GM21515 (cell line): ENCODE data around the gene JAGN1.
A peak's percentile ranks its signal among the peaks of the same experiment; 100 is the strongest.
"Not testable (repeated sequence)": the region's sequence is repeated elsewhere in the genome, so short reads cannot be mapped to it uniquely, and the experiment has no call there.

Experiments used
- ATAC-seq: cut with Tn5 transposase; IDR thresholded peaks from one replicate; pipeline ENCODE4 v1.9.1; 2021; ENCODE audit not compliant: unreplicated experiment

Gene JAGN1

DNA sequence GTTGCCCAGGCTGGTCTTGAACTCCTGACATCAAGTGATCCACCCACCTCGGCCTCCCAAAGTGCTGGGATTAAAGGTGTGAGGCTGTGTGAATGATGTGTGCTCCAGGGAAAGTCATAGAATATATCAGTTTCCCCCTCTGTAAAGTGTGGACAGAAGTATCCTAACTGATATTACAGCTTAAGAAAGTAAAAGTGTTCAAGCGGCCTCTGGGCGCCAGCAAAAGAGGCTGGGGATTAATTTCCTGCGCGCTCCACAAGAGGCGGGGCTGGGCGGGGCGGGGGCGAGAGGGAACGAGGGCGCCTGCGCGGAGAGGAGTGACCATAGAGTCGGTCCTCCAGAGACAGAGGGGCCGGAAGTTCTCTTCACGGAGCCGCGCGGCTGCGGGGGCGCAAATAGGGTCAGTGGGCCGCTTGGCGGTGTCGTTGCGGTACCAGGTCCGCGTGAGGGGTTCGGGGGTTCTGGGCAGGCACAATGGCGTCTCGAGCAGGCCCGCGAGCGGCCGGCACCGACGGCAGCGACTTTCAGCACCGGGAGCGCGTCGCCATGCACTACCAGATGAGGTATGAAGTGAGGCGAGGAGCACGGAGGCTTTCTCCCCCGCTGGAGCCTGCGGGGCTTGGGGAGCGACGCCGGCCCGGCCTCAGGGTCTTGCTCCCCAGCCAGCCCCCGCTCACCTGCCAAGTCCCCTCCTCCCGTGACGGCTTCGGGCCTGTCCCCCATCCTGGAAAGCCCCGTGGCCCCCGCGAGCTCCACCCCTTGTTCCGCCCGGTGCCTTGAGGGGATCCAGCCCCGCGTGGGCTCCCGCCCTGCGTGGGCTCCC lies at the start of gene JAGN1:
Gene JAGN1, plus strand, starts transcription at position 362 of the 823 bp plus-strand sequence. Its CDS starts 113 bp downstream, at position 475.
- ATAC-seq: peak; percentile 81

DNA sequence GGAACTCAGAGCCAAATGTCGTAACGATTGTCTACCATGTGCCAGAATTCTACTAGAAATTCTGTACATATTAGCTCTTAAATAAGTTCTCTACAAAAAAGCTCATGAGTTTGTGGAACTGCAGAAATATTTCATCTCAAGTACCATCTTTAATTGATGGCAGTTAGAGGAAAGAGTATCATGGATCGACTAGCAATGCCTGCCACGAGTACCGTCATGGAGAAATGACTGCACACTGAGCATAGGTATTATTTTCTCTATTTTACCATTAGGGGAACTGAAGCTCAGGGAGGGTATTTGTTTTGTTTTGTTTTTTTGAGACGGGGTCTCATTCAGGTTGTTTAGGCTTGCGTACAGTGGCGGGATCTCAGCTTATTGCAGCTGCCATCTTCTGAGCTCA lies 49.4 kb upstream of the JAGN1 start:
- ATAC-seq: no peak

DNA sequence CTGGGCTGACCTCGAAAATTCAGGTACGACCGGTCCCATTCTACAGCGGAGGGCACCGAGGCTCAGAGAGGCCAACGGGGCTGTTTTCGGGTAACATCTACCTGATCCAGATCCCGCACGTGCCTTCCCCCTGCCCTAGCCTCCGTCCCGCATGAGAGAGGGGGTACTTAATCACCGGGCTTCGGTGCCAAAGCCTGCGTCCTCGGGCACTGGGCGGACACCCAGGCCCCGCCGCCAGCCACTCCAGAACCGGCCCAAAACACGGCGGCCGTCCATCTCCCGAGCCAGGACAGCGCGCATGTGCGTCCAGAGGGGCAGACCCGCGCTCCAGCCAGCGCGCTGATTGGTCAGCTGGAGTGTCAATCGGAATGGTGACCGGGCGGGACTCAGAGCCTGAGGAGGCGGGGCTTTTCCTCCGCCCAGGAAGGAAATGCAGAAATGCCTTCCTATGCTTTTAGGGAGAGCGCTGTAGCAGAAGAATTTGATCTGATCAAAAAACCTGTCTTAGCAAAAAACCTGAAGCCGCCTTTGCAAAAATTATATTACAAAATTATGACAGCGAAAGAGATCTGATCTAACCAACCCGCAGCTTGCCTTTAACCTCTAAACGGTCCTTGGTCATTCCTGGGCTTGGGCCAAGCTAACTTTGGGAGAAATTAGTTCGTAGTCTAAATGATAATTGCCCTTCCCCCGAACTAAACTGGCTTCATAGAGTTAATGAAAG lies 46.5 kb upstream of the JAGN1 start, which contains the start of gene RPUSD3:
Gene RPUSD3, minus strand, starts transcription at position 294 of the 724 bp plus-strand sequence. Its CDS starts 18 bp downstream, at position 276.
- ATAC-seq: peak; percentile 97

DNA sequence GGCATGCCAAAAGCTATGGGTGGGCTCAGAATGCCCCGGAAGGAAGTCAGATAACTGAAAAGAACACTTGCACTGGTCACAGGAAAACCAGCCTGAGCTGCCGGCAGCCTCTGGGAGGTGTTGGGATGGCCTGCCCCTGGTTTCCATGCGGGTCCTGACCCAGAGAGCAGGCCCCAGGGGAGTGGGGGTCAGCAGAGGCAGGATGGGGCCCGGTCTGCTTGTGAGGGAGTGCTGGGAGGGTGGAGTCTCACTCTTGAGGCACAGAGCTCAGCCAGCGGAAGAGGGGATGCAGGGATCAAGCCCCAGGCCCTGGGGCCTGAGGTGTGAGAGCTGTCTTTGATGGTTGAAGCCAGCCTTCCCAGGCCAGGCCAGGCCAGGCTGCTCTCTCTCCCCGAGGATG lies 44.2 kb upstream of the JAGN1 start:
- no peak for ATAC-seq

DNA sequence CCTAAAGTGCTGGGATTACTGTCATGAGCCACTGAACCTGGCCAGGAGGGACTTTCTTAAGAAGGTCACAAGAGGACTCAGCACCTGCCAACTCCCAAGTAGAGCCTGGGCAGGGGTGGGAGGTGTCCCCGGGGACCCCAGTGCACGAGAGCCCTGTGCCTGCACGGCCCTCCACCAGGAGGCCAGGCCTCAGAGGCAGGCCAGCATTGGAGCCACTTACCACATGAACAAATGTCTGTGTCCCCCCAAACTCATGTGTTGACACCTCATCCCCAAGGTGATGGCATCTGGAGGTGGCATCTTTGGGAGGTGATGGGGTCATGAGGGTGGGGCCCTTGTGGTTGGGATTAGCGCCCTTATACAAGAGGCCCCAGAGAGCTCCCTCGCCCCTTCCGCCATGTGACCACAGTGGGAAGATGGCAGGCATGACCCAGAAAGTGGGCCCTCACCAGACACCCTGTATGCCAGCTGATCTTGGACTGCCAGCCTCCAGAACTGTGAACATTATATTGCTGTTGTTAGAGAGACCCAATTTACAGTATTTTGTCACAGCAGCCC lies 43.4 kb upstream of the JAGN1 start:
- ATAC-seq: no peak

DNA sequence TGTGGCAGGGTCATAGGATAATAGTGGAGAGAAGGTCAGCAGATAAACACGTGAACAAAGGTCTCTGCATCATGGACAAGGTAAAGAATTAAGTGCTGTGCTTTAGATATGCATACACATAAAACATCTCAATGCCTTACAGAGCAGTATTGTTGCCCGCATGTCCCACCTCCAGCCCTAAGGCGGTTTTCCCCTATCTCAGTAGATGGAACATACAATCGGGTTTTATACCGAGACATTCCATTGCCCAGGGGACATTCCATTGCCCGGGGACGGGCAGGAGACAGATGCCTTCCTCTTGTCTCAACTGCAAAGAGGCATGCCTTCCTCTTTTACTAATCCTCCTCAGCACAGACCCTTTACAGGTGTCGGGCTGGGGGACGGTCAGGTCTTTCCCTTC lies 42.5 kb upstream of the JAGN1 start:
- ATAC-seq: not testable (repeated sequence)

DNA sequence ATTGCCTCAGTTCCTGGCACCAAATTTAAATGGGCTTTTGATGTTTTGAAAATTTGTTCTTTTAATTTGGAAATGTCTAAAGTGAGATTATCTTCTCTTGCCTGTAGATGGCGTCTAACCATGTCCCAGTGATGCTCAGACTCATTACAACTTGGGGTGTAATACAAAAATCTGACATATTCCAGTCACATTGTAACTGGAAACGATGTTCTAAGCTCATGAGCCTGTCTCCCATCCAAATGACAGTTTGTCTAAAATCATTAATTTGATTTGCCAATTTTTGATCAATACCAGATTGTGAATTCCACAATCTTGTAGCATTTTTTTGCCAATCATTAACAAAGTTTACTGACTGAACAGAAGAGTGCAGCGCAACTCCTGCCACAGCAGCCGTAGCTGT lies 41.5 kb upstream of the JAGN1 start:
- not testable (repeated sequence) for ATAC-seq

DNA sequence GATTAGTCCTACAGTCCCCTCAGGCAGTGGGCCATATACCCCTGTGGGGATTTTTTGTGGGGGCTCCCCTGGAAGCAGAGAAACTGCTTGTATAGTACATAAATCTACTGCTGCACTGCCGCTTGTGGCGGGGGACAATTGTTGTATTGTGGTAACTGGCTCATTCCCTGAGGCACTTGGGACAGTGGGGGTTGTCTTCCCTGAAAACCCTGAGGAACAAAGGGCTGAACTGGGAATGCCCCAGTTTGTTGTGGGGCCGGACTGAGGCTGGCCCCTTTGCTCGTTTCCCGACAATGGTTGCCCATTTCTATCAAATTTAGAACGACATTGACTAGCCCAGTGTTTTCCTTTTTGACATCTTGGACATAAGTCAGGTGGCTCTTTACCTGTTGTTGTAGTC lies 39.0 kb upstream of the JAGN1 start:
- not testable (repeated sequence) for ATAC-seq

DNA sequence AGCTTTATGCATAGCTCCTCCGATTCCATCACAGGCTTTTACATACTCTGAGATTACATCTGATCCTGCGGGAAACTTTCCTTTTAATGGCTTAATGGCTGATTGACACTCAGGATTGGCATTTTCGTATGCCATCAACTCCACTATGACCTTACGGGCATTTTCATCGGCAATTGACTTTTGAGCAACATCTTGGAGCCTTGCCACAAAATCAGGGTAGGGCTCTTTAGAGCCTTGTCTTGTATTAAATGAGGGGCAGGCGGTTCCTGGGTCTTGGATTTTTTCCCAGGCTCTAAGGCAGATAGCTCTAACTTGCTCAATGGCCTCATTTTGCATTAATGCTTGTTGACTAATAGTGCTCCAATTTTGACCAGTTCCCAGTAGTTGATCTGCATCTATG lies 38.5 kb upstream of the JAGN1 start:
- not testable (repeated sequence) for ATAC-seq

DNA sequence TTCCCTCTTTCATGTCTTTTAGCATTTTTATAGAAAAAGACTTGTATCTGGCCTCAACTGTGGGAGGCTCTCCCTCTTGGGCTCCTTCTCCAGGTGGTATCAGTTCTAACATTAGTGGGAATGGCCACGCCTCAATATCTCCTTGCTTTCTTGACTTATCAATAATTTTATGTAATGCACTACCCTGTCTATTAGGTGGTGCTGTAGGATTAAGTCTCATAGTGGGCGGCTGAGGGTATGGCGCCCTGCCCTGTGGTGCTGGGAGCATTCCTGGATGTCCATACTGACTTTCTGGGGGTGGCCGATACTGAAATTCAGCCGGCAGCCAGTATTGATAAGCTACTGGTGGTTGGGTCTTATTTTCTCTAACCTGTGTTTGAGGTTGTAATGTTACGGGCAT lies 37.9 kb upstream of the JAGN1 start:
- no peak for ATAC-seq

DNA sequence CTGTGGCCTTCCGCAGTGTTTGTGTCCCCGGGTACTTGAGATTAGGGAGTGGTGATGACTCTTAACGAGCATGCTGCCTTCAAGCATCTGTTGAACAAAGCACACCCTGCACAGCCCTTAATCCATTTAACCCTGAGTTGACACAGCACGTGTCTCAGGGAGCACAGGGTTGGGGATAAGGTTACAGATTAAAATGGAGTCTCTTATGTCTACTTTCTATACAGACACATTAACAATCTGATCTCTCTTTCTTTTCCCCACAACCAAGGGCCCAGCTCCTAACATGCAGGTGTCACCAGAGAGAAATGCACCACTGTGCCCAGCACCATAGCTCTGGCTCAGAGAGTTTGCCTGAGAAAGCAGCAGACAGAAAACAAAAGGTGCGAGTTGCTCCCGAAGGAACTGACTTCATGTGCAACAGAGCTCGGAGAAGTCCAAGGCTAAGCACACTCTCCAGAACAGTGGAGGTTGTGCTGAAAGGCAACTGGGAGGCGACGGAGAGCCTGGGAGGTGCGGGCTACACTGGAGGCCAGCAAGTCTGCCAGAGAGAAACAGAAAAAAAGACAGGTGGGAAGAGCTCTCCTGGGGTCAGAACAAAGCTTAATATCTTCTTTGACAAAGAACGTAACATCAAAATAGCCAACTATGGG lies 36.0 kb upstream of the JAGN1 start:
- ATAC-seq: not testable (repeated sequence)

DNA sequence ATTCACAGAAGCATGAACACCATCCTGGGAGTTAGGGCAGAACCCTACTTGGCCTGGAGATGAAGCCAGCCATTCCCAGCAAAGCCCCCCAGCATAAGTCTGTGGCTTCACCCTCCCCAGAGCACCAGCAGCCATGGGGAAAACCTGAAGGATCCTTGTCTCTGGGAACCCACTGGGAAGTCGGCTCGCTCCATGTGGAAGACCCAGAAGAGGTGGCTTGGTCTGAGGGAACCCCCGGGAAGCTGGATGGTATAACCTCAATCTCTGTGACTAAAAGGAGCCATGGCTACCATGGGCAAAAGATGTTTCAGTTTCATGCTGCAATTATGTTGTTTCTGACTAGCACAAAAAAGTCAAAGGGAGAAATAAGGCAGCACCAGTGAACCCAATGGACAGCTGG lies 34.8 kb upstream of the JAGN1 start:
- ATAC-seq: no peak

DNA sequence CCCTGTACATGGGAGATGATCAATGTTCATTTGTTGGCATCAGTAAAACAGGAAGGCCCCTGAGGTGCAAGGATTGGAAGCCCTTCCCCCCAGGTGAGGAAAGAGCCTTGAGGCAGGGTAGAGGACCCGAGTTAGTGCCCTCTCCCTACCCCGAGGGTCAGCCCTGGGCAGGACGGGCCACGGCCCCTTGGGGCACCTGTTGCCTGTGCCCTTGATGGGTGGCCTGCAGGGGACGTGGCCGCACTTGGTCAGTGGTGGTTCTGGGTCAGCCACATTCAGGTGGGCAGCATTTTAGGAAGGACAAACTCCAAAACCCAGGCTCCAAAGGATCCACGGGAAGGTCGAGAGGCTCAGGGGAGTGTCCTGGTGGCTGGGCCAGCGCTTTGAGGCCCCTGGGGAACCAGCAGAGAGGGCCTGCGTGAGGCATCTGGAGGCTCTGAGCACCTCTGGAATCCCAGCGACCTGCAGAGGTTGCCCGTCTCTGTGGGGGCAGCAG lies 30.8 kb upstream of the JAGN1 start:
- ATAC-seq: no peak

DNA sequence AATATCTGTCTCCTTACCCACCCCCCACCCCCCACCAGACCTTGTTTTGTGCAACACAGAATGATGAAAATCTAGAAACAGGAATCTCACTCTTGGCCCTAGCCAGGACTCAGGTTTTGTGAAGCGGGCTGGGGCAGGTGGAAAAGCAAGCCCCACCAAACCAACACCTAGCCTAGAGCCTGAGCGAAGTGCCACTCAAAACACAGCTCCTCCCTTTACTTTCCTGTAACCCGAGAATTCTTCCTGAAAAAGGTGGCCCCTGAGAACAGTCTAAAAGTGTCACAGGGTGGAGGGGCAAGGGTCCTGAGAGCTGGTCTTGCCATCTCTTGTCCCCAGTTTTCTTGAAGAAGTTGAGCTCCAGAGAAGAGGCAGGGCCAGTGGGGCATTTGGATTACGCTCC lies 29.2 kb upstream of the JAGN1 start:
- ATAC-seq: no peak

DNA sequence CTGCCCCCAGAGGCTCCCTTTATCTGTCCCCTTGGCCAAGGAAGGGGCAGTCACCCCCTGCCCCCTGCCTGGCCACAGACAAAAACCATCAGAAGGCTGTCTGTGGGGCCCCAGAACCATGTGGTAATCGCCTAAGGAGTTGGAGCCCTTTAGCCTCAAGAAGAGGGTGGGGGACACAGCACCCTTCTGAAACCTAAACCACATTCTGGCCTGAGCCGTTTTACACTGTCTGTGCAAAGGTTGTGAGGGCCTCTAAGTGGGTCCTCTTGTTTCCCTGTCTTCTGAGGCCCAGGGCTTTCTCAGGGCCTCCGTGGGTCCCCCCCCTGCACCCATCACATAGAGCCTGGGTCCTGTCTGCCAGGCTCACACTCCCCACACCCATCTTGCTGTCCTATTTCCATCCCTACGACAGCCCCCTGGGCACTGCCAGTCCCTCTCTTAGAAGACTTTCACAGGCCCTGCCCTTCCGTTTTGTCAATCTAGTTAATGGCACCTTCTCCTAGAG lies 28.7 kb upstream of the JAGN1 start:
- ATAC-seq: no peak

DNA sequence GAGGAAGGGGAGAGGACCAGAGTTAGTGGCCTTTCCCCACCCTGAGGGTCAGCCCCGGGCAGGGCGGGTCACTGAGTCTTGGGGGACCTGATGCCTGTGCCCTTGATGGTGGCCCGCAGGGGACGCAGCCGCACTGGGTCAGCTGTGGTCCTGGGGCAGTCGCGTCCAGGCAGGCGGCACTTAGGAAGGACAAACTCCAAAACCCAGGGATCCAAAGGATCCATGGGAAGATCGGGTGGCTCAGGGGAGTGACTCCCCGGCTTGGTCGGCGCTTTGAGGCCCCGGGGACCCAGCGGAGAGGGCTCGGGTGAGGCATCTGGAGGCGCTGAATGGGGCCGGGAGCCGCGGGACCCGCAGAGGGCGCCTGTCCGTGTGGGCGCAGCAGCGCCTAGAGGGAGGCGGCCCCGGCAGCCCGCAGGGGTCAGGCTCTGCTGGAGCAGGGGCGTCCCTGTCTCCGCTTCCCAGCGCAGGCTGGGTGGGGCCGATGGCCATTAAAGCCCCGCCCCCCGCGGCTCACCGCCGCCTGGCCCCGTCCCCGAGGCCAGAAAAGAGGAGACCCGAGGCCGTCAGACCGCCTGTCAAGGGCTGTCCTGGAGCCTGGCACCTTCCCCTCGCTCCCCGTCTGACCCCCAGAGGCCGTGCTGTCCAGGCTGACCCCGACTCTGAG lies 27.9 kb upstream of the JAGN1 start:
- no peak for ATAC-seq

DNA sequence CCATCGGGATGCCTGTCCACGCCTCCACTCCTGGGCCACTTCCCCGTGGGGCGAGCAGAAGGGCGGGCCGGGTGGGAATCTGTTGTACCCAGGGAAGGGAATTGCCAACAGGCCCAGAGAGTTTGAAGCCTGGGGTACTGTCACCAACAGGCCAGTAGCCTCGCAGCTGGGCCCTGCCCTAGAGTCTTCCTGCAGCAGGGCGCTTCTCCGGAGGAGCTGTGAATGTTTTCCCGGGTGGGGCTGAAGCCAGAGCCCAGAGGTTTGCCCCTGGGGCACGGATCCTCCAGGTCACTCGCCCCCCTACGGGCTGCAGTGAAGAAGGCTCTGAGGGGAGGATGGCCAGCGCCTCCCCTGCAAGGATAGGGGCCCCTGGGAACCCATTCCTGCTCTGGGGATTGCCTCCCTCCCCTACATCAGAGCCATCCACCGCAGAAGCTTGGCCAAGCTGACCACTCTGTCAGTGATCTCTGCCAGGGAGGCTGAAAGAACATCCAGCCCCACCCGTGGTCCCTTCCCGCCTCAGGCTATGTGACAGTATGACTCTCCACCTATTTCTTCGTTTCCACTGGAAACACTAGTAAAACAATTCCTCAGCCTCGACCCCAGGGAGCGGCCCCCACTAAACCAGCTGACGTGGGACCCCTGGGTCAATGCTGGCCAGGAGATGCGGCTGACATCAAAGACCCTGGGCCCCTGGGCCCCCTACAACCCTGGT lies 27.2 kb upstream of the JAGN1 start:
- ATAC-seq: no peak

DNA sequence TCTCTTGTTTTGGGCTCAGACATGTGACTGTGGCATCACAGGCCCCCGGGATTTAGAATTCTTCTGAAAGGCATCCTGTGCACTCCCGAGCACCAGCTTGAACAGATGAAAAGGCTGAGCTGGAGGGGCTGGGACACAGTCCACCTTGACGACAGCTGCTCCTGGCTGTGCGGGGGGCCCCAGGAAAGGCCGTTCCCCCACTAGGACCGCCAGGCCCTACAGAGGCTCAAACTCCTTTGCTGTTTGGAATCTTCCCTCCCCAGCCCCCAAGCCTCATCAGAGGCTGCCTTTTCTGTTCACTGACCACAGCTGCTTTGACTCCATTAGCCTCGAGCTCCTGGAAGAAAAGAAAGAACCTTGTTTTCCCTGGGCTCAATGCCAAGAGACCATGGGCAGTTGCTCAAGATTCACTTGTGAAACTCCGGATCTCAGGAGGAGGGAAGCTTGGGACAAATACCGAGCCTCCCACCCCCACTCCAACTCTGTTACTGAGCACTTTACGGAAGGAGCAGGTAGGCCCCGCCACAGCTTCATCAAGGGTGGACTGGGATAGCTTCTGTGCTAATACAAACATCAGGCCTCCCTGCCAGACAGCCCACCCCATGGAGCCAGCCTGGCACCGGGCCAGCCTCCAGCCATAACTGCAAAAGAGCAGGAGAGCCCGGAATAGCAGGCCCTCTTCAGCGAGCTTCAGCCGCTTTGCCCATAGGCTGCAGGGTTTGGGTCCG lies 26.0 kb upstream of the JAGN1 start:
- ATAC-seq: no peak

DNA sequence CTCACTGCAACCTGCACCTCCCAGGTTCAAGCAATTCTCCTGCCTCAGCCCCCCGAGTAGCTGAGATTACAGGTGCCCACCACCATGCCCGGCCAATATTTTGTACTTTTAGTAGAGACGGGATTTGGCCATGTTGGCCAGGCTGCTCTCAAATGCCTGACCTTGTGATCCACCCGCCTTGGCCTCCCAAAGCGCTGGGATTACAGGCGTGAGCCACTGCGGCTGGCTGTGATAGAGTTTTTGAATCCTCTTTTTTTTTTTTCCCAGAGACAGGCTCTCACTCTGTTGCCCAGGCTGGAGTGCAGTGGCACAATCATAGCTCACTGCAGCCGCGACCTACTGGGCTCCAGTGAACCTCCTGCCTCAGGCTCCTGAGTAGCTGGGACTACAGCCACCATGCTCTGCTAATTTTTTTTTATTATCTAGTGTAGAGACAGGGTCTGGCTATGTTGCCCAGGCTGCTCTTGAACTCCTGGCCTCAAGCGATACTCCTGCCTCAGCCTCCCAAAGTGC lies 25.2 kb upstream of the JAGN1 start:
- ATAC-seq: not testable (repeated sequence)
